NCI-H1417 treated with DMSO at 0.1 percent for 48 hours (cell line): ENCODE measurements around the gene ADSS2.

Source experiments
- DNase-seq: peaks from one replicate; lab custom pipeline; 2025; lab: John Stamatoyannopoulos, UW

ADSS2 gene

DNA sequence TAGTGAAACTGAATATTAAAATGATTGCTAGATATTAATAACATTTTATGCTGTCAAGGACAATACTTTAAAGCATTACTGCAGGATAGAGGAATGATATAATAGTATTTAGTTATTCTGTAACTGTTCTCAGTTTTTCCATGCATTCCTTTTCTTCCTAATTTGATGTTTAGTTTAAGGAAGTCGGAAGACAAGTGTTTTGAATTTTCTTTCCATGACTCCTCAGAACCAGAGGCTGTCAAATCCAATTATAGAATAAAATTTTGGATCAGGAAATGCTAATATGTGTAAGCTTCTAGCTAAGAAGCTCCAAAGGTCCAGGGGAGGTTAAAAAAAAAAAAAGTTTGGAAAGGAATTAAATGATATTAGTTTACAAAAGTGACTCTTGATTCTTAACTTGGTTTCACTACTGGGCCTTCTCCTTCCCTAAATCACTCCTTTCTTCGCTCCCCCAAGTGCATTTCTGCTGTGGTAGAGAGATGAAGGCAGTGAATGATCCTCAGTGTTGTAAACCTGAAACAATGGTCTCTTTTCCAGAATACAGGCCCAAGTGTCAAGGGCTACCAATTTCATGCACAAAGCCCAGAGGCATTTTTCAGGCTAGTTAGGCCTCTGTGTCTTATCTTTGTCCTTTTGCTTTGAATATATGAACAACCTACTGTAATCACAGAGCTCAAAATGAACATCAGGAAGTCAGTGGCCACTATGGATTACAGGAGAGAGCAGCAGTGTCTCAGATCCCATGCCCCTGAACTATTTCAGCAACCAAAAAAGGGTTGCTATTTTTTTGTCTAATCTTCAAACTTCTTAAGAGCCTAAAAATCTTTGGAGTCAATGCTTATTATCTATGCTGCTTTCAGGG lies 6.2 kb downstream of the ADSS2 start:
- no peak for DNase-seq

DNA sequence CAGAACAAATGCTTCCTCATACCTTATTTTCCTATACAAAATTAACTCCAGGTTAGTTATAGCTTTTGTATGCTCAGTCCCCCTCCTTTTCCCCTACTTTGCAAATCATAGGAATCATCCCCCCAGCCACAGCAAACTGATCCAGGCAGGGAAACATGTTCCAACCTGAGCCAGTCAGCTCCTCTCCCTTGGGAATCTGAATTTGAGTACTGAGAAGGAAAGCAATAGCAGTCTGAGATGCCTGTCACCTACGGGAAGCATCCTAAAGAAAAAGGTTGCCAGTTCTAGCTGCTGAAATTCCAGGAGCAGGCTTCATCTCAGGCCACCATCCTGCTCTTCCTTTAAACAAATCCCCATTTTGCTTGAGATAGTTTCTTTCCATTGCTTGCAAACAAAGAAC lies 6.9 kb downstream of the ADSS2 start:
- no peak for DNase-seq

DNA sequence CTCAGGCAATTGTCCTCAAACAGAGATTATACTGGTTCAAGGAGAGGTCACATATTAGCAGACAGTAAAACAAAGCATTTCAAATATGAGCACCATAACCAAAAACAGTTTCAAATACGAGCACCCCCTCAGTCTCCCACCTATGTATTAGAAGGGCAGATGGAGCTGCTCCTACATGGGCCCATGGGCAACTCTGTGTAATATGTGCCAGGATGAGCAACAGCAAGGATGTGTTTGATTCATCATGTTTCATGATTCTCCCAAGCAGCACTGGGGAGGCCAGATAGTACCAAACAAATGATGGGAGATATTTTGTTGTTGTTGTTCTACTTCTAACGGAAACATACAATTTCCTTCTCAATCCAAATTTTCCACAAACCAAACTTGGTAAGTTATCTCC lies 8.9 kb downstream of the ADSS2 start:
- no peak for DNase-seq

DNA sequence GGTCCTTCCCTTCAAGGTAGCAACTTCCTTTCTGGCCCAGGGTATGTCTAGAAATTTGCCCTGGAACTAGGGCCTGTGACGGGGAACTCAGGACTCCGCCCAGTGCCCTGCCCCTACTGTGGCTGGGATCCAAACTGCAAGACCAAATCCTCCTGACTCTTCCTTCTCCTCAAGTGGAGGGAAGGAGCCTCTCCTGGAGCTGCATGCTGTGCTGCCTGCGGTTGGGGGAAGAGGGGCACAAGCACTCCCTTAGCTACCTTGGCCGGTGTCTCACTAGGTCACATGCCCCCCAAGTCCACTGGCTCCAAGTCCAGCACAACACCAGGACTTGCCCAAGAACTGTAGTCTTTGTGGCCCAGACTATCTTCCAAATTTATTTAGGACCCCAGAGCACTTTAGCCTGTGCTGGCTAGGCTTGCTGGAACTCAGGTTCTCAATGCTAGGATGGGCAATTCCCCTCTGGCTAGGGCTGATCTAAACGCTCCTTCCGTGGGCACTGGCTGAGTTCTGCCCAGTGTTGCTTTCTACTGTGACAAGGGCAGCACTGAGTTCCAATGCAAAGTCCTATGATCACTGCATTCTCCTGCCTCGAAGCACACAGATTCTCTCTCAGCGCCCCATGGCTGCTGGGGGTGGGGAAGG lies 12.2 kb downstream of the ADSS2 start:
- no peak for DNase-seq

DNA sequence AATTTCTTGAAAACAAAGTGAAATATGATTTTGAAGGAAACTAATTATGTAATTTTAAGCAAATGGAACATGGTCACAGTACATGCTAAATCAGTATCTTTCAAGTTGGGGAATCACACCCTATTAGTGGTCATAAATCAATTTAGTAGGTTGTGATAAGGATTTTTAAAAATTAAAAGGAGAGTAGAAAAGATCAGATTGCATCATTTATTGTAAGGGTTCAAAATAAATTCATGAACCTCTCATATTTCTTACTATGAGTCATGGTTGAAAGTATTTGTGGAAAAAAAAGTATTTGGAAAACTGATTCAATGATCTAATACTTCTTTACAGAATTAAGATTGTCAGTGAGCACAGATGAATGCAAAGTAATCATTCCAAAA lies 14.6 kb downstream of the ADSS2 start:
- no peak for DNase-seq

DNA sequence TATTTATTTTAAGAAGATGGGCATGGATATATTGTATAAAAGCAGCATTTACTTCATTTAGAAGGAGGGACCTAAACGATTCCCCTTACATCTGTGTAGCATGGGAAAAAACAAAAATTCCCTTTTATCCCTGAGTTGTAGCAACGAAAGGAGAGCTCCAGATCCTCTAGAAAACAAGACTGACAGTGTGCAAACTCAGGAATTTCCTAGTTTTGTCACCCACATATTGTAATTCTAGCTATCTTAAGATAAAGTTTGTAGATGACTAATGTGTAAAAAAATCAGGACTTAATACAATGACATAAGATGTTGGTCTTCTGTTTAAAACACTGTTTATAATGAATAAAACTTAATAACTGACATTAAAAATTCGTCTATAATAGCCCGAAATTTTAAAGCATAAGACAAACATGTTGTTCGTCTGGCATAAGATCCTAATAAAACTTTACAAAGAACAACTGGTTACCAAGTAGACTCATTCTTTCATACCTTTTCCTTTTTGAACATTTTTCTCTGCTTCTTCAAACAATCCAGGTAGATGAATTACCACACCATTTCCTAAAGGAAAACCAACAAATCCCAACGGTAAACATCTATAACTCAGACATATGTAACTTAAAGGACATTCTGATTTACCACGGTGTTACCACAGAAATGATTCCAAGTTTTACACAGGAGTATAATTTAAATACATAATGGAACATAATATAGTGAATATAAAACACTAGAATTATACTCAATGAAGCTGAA lies 15.2 kb downstream of the ADSS2 start:
- no peak for DNase-seq

DNA sequence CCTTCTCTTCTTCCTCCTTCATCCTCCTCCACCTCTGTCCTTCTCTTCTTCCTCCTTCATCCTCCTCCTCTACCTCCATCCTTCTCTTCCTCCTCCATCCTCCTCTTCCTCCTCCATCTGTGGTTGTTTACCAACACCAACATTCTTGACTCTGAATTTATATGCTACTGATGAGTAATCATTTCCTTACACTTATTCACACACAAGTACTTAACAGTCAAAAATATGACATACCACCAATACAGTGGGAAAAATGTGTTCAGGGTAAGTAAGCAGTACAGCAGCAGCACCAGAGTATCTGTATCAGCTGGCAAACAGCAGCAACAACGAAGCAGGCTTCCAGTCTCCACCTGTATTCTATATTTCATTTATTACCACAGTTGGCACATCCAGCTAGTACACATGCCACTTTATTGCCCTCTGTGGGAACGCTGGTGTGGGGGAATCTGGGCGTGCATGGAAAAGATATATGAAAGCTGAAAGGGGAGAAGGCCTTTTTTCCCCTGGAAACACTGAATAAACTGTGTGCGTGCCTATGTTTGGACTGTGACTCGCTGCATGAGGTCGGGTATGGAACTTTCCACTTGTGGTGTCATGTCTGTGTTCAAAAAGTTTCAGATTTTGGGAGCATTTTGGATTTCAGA lies 16.0 kb downstream of the ADSS2 start:
- DNase-seq, result no peak

DNA sequence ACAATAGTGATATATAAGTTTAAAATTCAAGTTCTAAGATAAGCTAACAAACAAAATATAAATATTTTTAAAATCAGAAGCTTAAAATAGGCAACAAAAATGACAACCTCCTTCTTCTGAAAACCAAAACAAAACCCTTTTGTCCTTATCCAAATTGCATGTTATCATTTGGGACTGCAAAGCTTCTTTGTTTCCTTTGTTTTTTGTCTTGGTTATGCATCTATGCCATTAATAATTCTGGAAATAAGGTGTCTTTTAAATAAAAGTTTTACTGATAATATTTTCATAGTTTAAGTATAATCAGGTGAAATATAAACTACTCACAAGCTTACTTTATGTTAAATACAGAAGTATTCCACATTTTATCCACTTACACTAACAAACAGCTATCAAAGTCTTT lies 20.5 kb downstream of the ADSS2 start:
- no peak for DNase-seq

DNA sequence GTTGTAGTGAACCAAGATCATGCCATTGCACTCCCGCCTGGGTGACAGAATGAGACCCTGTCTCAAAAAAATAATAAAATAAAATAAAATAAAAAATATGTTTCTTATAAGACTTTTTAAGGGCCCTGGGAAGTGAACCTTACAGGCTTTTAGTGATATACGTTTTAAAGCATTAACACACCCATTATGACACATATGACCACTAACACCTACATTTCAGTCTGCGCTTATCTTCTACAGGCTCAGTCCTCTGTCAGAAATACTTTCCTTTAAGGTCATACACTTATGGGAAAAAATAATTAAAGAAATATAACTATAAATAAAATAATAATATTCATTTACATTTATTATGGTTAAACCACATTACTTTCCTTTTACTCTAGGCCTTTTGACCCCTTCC lies 21.9 kb downstream of the ADSS2 start:
- DNase-seq, result no peak

DNA sequence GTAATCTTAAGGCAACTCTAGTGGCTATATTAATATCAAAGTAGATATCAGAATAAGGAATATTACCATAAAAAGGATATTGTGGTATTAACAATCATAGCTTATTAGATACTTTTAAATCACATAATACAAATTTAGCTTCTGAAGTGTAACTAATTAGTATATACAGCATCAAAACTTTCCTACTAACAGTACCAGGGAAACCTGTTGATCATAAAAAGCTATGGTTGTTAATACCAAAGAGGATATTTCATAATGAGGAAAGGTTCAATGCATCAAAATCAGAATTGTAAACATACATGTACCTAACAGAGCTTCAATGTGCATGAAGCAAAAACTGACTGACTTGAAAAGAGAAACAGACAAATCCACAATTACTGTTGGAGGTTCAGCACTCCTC lies 24.1 kb downstream of the ADSS2 start:
- no peak for DNase-seq

DNA sequence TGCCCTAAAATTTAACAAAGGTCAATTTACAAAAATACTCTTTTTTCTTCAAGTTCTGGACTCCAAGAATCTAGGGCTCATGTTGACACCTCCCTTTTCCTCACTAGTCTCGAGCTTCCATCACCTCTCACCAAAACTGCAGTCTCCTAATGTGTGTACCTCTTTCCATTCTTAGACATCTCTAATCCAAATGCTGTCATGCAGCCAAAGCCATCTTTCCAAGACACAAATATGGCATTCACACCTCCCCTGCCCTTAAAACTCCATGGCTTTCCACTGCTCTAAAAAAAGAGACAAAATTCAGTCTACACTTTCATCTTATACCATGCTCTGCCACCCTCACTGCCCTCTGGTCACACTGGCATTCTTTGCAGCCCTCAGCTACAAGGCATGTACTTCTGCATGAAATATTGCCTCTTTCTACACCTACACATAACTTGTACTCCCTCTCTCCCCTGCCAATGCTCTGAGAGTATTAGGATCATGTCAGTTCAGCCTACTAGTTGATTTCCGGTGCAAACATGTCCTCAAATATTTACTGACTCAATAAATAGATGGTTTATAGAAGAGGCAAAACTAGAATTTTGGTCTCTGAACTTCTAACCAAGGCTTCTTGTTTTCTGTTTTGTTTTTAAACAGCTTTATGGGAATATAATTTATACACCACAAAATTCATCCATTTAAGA lies 26.9 kb downstream of the ADSS2 start:
- no peak for DNase-seq

DNA sequence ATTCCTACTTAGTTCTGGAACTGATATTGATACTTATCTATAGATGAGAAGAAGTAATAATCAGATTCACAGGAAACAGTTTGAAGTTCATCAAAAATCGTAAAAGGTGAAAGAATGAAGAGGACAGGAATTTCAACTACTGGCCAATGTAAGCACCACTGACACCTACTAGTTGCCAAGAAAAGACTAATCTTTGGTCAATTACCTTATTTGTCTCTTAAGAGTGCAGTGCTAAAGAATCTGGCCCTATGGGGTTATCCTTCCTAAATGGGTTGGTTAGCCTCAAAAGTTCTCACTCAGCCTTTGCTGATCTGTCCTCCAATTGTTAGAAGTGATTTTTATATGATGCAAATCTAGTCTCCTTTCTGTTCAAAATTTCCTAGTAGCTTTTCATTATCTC lies 29.5 kb downstream of the ADSS2 start:
- DNase-seq, result no peak

DNA sequence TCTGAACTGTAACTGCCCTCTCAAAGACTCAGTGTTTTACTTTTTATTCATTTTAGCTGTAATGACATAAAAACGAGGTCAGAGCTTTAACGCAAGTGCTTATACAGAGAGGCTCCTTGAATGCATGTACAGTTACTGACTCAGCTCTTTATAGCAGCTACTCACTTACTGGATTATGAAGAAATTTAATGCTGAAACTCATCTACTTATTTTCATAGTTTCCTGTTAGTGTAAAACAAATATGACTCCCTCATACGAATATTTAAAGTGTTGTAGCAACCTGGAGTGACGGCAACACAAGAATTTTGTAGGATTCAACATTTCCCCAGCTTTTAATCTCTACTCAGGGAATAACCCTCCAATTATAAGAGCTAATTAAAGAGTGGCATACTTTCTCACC lies 32.7 kb downstream of the ADSS2 start:
- DNase-seq, result no peak

DNA sequence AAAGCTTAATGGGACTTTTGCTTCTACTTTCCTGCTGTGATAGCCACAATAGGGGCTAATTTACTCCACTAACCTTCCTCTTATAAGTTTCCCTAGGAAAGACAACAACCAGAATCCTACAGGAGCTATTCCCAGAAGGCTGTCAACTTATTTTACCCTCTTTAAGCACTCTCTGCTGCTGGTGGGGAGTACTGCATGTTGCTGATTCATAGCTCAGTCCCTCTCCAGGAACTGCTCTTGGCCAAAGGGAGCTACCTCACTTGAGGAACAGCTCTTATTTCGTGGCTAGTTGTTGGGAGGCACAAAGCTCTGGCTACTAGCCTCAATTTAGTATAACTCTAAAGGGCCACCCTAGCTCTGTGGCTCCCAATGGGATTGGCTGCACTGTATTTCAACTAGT lies 37.2 kb downstream of the ADSS2 start:
- DNase-seq, result no peak

DNA sequence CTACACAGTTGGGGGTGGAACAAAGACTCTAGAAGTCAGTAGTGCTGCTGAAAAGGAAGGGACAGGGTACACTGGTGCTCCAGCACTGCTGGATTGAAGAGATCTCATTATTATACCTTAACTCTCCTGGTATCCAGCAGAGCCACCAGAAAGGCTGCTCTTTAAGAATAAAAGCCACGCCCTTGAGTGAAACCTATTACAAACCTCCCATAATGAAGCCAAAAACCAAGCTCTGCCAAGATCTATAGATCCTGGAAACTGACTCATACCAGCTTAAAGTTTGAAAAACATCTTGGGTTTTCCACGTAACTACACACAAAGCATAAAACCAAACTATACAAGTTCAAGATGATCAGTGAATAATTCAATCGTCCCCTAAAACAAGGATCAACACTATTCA lies 38.0 kb downstream of the ADSS2 start:
- no peak for DNase-seq

DNA sequence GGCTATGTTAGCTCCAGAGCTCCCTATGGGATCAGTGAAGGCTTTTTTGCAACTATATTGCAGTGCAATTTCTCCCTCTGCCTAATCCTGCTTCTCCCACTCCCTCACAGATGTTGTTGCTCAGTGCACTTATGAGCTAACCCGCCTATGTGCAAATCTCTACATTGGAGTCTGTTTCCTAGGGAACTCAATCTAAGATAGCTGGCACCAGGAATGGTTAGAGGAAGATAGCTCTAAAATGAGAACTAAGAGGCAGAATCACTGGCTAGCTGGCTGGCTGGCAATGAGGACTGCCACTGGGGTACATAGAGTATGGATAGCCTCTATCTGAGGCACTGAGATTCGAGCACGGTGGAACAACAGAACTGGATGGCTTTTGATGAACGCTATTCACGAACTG lies 39.5 kb downstream of the ADSS2 start:
- no peak for DNase-seq

DNA sequence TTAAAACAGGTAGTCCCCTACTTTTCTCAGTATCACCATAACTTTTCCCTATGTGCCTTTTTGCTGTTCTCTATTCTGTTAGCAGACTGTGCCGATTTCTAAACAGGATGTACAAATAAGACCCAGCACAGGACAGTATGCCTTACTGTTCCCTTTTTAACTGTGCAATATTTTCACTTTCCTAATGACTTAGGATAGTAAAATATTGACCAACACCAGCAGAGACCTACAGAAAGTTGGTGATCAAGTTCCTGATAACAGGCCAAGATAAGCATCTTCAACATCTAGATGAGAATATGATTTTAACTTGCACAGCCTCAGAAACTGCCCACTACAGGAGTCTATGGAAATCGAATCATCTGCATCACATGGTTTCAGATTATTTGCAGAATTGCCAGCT lies 42.0 kb downstream of the ADSS2 start:
- no peak for DNase-seq

DNA sequence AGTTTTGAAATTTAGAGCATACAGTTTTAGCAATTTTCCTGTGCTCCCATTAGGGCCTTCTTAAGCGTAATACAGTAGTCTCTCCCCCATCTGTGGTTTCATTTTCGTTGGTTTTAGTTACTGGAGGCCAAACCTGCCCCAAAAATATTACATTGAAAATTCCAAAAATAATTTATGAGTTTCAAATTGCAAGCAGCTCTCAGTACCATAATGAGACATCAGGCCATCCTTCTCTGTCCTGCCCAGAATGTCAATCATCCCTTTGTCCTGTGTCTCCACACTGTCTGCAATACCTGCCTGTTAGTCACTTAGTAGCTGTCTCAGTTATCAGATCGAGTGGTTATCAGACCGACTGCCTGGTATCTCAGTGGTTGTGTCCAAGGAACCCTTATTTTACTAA lies 45.4 kb downstream of the ADSS2 start:
- no peak for DNase-seq

DNA sequence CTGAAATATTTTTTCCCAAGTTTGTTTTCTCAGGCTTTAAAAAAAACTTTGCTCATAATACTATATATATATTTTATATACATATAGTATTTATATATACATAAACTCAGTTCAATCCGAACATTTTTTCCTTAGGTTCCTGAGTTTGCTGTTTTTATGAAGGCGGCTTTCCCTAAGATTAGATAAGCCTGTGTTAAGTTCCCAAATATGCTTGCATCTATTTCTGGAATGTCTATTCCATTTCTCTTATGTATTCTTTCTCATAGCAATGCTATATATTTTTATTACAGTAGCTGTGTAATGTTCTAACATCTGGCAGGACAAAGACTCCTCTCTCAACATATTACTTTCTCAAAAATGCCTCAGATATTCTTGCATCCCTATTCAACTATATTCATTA lies 45.9 kb downstream of the ADSS2 start:
- DNase-seq, result no peak

DNA sequence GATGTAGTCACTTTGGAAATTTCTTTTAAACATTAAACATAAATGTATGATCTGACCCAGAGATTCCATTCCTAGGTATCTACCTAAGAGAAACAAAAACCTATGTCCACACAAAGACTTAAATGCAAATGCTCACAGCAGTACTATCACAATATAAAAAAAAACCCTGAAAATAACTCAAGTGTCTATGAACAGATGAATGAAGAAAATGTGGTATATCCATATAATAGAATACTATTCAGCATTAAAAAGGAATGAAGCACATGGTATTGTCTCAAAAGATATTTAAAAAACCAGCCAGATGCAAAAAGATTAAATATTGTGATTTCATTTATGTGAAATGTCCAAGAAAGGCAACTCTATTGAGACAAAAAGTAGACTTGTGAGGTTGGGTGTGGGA lies 48.3 kb downstream of the ADSS2 start:
- DNase-seq, result no peak

DNA sequence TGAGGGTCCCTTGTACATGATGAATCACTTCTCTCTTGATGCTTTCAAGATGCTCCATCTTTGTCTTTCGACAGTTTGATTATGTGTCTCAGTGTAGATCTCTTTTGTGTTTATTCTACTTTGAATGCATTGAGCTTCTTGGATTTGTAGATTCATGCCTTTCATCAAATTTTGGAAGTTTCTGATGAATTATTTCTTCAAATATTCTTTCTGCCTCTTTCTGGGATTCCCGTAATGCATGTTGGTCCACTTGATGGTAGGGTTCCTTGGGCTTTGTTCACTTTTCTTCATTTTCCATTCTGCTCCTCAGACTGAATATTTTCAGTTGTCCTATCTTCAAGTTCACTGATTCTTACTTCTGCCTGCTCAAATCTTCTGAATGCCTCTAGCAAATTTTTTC lies 50.7 kb downstream of the ADSS2 start:
- DNase-seq, result no peak

DNA sequence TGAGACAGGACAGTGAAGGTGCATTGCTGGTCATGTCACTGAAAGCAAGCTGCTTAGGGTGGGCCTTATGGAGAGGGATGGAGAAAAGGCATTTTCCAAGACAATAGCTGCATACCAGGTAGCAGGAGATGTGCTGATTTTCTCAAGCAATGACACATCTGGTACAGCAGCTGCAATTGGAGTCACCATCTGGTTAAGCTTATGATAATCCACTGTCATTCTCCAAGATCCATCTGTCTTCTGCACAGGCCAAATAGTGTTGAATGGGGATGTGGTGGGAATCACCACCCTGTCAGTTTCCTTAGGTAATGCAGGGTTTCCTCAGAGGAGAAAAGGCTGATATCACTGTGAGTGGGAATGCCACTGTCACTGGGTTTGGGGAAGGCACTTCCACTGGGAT lies 54.6 kb downstream of the ADSS2 start:
- no peak for DNase-seq
